Mucosa of rectum (tissue), 2 donors: ENCODE data around the gene ID2.

ENCODE experiments used
- H3K27ac ChIP-seq, 2 donors: one replicate each; pipeline ENCODE4 v1.7.0; 2013; ENCODE audit warnings: inconsistent platforms in 2 of 2, low read depth in 2 of 2, low read length in 2 of 2
- H3K27me3 ChIP-seq, 2 donors: one replicate each; pipeline ENCODE4 v1.7.0; 2013; ENCODE audit warnings: low read length in 2 of 2; ENCODE audit not compliant: control insufficient read depth in 2 of 2, insufficient read depth in 2 of 2
- H3K36me3 ChIP-seq, 2 donors: one replicate each; pipeline ENCODE4 v1.7.0; 2013; ENCODE audit warnings: low read length in 2 of 2; ENCODE audit not compliant: control insufficient read depth in 2 of 2, insufficient read depth in 2 of 2
- H3K4me1 ChIP-seq, 2 donors: one replicate each; pipeline ENCODE4 v1.7.0; 2013; ENCODE audit warnings: low read length in 2 of 2, mild to moderate bottlenecking in 1 of 2; ENCODE audit not compliant: control insufficient read depth in 2 of 2, insufficient read depth in 2 of 2
- H3K4me3 ChIP-seq, 2 donors: one replicate each; pipeline ENCODE4 v1.7.0; 2013; ENCODE audit warnings: low read length in 2 of 2
- H3K9ac ChIP-seq, 2 donors: one replicate each; pipeline ENCODE4 v1.7.0; 2013; ENCODE audit warnings: low read length in 2 of 2, low read depth in 1 of 2, mild to moderate bottlenecking in 1 of 2
- H3K9me3 ChIP-seq, 2 donors: one replicate each; pipeline ENCODE4 v1.7.0; 2013; ENCODE audit warnings: low read length in 2 of 2; ENCODE audit not compliant: control insufficient read depth in 2 of 2
- donor health status: healthy.
- donor health status: Normal muscosa, but diverticular disease.

Gene ID2

DNA sequence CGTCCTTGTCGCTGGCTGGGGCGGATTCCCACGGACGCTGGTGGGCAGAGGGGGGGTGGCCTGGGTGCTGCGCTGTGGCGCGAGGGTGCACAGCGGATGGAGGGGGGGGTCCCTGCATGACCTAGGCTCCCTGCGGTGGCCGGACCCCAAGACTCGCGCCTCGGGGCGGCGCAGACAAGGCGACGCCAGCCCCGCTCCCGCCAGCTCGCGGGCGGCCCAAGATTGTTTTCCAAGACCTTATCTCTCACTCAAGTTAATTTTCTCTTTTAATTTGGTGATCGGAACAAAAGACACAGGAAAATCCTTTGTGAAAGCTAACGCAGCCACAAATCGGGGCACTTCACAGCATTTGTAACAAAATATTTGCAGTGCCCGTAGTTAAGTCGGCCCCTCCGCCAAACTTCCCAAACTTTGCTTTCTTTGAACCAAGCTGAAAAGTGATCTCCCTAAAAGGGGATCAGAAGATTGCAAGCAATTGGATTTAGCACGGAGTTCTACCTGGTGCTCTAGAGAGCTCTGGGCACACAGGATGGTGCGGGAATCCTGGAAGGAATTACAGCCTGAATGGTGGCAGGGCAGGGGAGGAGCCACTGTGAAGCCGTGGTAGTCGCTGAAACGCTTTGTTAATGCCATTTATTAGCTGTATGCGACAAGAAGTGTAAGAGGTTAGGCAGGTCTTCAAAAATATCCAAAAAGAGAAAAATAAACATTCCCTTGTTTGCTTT lies 4.8 kb upstream of the ID2 start:
- peaks cover 9 to 25% of the 10 kb centered on the region in 2 donors for H3K4me1 ChIP-seq
- H3K27ac ChIP-seq: peak overlapping the region; percentile 90 to 99
- peak overlapping the region; percentile 62 to 67 for H3K4me3 ChIP-seq
- peaks cover 0 to 6% of the 10 kb centered on the region in 2 donors for H3K9me3 ChIP-seq
- H3K27me3 ChIP-seq: peaks cover 0 to 3% of the 10 kb centered on the region in 2 donors
- peak overlapping the region; percentile 70 to 79 for H3K9ac ChIP-seq
- no peaks in the 10 kb centered on the region for H3K36me3 ChIP-seq

DNA sequence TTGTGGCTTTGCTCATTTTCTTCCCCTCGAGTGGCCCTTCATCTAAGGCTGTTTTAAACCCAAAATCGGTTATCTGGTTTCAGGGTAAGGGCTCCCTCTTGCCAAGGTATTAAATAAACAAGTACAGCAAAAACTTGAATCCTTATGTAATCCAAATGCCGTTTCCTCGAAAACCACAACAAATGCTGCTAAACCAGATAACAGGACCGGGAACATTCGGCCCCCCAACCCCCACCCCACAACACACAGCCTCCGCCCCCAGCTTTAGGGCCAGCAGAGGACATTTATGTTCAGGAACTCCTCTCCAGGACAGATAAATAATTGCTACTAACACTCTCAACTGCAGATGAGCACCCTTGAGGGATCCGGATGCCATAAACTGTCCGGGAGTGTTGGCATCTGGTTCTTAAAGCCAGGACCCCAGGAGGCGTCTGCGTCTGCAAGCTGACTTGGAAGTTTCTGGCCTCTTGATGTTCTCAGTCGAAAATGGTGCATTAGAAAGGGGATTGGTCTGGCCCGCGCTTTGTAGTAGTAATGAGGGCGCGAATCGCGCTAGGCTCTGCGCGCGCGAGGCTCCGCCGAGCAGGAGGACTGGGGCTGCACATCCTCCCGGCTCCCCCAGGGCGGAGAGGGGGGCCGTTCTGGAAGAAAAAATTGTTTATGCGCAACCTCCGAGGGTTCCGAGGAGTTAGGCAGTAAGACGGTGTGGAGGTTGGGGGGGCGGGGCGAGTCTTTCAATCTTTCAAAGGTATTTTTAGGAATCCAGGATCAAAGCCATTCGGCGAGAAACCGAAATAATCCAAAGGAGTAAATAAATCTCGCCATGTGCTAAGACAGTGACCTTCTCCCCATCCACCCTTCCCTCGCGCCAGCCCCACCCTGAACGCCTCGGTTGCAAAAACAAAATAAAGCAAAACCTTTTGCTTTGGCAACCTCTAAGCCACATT lies 3.9 kb upstream of the ID2 start:
- Histone ChIP-seq H3K4me1 (peaks cover 9 to 25% of the 10 kb centered on the region in 2 donors), H3K9ac (peak overlapping the region; percentile 70 to 79), H3K4me3 (peak overlapping the region; percentile 62 to 67), H3K27ac (peak overlapping the region; percentile 90 to 99), H3K36me3 (no peaks in the 10 kb centered on the region), H3K27me3 (peaks cover 0 to 3% of the 10 kb centered on the region in 2 donors), H3K9me3 (peaks cover 0 to 6% of the 10 kb centered on the region in 2 donors)

DNA sequence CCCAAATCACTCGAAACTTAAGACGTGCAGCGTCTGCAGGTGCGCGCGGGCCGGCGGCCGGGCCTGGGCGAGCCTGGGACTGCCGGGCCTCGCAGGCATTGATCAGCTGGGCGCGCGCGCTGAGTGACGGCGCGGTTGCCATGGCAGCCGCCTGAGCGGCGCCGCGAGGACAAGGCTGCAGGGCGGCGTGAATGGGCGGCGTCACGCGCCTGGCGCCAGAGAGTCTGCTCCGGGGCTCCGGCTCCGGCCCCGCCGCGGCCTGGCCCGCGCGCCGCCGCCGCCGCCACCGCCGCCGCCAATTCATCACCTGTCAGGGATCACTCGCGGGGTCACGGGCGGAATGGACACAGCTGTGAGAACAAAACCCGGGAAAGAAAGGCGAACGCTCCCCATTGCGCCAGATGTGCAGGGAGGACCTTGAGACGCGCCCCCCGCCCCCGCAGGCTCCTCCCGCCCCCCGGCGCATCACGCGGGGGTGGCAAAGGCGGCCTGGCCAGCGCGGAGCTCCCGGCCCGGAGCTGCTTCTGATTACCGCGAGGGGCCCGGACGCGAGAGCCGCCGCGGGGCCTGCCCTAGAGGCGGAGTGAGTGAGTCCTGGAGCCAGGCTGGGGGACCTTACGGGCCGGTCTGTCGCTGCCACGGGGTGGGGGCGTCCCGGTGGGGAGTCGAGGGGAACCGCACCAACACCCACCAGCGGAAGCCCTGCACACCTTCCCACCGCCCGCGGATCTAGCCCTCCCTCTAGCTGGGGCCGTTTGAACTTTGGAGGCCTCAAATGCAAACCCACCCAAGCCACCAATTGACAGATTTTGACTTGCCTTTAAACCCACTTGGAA lies 2.9 kb upstream of the ID2 start:
- H3K9me3 ChIP-seq: peaks cover 0 to 6% of the 10 kb centered on the region in 2 donors
- H3K9ac ChIP-seq: peak overlapping the region; percentile 64 to 94
- peak overlapping the region; percentile 75 to 80 for H3K4me3 ChIP-seq
- peaks cover 9 to 25% of the 10 kb centered on the region in 2 donors for H3K4me1 ChIP-seq
- no peaks in the 10 kb centered on the region for H3K36me3 ChIP-seq
- peak overlapping the region; percentile 99 for H3K27ac ChIP-seq
- peaks cover 0 to 3% of the 10 kb centered on the region in 2 donors for H3K27me3 ChIP-seq

DNA sequence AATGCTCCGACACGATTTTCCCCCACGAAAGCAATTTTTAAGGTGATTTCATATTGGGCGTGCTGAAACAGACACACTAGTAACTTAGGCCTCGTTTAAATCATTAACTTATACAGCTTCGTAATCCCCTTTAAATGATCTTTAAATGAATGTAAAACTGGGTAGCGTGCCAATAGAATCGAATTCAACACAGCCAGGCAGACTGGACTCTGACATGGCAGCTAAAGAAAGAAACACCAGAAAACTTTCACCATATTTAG lies 2.4 kb upstream of the ID2 start:
- H3K4me3 ChIP-seq: peak overlapping the region; percentile 75 to 80

DNA sequence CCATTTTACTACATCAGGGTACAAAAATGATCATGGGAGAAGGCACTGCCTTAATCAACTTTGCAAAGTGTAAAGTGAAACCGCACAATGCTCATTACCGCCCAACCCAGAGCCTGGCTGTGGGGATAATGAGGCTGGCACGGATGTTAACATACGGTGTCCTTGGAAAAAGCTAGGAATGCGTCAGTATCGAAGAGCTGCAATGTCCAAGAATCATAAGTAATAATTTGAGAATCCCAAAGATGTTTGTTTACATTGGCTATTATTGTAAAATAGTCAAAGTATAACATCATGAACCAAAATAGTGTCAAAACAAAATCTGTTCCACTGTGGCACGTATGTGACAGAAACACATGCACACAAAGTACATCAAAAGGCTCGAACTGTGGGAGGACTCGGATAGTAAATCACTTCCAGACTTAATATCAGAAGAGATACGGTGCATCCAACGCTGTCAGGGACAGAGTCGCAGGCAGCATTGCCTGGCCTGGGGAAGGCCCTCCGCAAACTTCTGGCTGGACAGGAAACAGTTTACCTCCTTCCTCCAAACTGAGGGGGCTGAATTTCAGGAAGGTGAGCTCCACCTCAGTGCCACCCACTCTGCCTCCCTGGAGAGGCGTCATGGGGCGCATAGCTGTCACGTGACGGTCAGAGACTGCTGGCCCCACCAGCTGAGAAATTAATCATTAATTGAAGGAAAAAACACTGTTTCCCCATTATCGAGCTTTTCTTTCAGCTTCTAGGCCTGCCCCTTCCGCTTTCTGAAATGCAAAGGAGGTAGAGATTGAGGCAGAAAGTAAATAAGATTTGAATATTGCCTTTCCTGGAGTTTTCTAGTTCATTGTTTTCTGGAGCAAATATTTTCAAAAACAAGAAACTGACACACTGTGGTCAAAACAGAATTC lies 1.8 kb upstream of the ID2 start:
- Histone ChIP-seq H3K27me3 (peaks cover 0 to 3% of the 10 kb centered on the region in 2 donors), H3K4me1 (peaks cover 13 to 25% of the 10 kb centered on the region in 2 donors)

More for the DNA sequence above, 2.4 kb upstream of the ID2 start:
- Histone ChIP-seq H3K27ac (peak overlapping the region; percentile 99), H3K9ac (peak overlapping the region; percentile 64 to 94), H3K4me1 (peaks cover 9 to 25% of the 10 kb centered on the region in 2 donors), H3K27me3 (peaks cover 0 to 3% of the 10 kb centered on the region in 2 donors), H3K9me3 (peaks cover 0 to 3% of the 10 kb centered on the region in 2 donors), H3K36me3 (no peaks in the 10 kb centered on the region)

DNA sequence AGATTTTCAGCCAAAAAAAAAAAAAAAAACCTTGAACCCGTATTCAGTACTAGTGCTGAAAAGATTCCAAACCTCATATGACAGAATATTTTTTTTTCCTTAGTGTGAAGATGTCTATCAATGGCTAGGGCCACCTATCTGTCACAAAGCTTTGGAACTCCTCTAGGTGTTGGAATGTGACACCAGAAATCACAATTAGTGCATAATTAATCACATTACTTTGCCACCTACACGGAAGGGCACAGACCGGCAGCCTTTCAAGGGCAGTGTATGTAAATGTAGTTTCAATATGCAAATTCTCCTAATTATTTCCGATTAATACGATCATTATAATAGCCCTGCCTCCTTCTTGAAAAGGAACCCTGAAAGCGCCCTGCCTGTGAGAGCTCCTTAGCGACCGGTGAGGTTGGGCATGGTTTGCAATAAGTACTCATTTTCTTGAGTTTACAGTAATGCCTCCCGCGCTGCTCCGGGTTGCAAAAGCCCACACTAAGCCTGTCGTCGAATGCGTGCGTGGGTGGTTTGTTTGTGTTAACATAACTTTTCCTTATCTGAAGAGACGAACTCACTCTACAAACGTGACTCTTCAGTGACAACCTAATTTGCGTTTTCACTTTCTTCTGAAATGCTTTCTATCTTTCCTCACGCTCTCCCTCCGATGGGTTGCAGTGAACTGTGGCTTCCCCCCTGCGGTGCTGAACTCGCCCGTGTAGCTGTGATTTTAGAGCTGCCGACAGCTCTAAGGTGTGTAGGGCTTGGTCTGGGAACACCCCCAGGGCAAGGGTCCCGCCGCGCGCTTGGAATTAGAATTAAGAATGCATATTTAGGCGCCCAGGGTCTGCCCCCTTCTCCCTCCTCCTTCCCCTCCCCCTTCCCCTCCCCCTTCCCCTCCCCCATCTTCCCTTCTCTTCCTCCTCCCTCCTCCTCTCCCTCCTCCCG lies 765 bp upstream of the ID2 start:
- peaks cover 15 to 27% of the 10 kb centered on the region in 2 donors for H3K4me1 ChIP-seq

More for the DNA sequence above, 1.8 kb upstream of the ID2 start:
- H3K36me3 ChIP-seq: no peaks in the 10 kb centered on the region
- H3K27ac ChIP-seq: peak overlapping the region; percentile 99
- no peaks in the 10 kb centered on the region for H3K9me3 ChIP-seq
- peak overlapping the region; percentile 64 to 94 for H3K9ac ChIP-seq
- H3K4me3 ChIP-seq: peak overlapping the region; percentile 75 to 80

DNA sequence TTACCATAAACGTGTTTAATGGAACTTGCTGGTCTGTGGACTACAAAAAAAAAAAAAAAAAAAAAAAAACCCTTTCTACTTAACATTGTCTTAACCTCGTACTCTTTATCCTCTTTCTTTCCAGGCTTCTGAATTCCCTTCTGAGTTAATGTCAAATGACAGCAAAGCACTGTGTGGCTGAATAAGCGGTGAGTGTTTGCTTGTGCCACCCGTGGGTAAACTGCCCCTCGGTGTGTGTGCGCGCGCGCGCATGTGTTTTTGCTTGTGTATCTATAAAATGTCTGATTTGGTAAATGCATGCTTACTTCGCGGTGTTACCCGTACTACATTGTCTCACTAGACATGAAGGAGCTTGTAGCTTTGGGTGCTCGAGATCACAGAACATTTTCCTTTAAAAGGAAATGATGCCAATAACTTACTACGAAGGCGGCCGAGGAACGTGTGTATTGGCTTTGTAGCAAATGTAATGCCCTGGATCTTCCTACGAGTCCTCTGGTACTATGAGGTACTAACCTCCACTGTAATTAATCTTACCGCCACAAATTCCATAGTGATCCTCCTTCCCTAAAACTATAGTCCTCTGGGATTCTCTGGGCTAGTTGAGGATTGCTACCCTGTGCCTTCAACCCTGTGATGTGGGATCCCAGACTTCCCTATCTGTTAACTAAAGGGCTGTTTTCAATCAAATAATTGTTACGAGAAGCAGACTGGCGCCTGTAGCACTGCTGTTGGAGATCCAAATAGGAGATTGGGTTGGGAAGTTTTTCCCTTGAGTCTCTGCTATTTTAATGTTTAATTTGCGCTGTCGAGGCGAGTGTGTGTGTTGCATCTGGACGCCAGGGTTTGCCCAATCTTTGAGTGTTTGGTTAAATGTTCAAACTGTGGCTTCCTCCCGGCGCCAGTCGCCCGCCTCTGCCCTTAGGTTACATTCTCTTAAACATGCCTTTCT lies 1.1 kb downstream of the ID2 start:
- peak overlapping the region; percentile 86 to 93 for H3K9ac ChIP-seq
- H3K9me3 ChIP-seq: no peaks in the 10 kb centered on the region
- no peaks in the 10 kb centered on the region for H3K27me3 ChIP-seq
- H3K4me3 ChIP-seq: peak overlapping the region; percentile 84 to 98
- peaks cover 13 to 19% of the 10 kb centered on the region in 2 donors for H3K4me1 ChIP-seq
- H3K36me3 ChIP-seq: no peaks in the 10 kb centered on the region
- H3K27ac ChIP-seq: peak overlapping the region; percentile 89 to 91

More for the DNA sequence above, 765 bp upstream of the ID2 start:
- Histone ChIP-seq H3K36me3 (no peaks in the 10 kb centered on the region), H3K27me3 (peaks cover 0 to 3% of the 10 kb centered on the region in 2 donors), H3K4me3 (peak overlapping the region; percentile 71 to 80), H3K9ac (peak overlapping the region; percentile 79 to 94), H3K27ac (peak overlapping the region; percentile 99), H3K9me3 (no peaks in the 10 kb centered on the region)

DNA sequence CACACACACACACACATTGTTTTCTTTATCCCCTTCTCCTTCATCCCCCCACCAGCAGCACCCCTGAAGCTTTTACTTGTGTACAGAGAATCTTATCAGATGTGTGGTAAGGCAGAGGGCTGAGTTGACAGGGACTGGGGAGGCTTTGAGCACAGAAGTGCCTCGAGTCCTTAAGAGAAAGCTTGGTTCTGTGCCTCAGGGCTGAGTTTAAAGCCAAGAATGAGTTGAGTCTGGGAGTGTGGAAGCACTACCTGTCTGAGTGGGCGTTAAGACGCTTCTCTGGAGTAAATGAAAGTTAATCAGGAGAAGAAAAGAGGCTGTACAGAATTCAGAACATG lies 2.7 kb downstream of the ID2 start:
- H3K27me3 ChIP-seq: no peaks in the 10 kb centered on the region
- H3K9ac ChIP-seq: peak overlapping the region; percentile 87 to 94
- no peaks in the 10 kb centered on the region for H3K36me3 ChIP-seq
- peak overlapping the region; percentile 75 to 84 for H3K4me3 ChIP-seq
- no peaks in the 10 kb centered on the region for H3K9me3 ChIP-seq
- peaks cover 12 to 19% of the 10 kb centered on the region in 2 donors for H3K4me1 ChIP-seq
- H3K27ac ChIP-seq: peak overlapping the region; percentile 91 to 92
